IPS-20b (cell line): ENCODE data around the gene GSE1.

ENCODE experiments used
- H3K27ac ChIP-seq: one replicate; pipeline ENCODE4 v1.5.1; 2013; ENCODE audit warnings: low read length
- H3K27me3 ChIP-seq: 2 replicates; pipeline ENCODE4 v1.6.1; 2013; ENCODE audit warnings: mild to moderate bottlenecking, low read length, inconsistent platforms; ENCODE audit not compliant: insufficient read depth
- H3K36me3 ChIP-seq: 2 replicates; pipeline ENCODE4 v1.6.1; 2013; ENCODE audit warnings: low read depth, mild to moderate bottlenecking, inconsistent platforms, low read length, moderate library complexity; ENCODE audit not compliant: insufficient read depth
- H3K4me1 ChIP-seq: 2 replicates; pipeline ENCODE4 v1.6.1; 2013; ENCODE audit warnings: mild to moderate bottlenecking, control low read depth, inconsistent platforms, low read length, moderate library complexity; ENCODE audit not compliant: insufficient read depth
- H3K4me3 ChIP-seq: 2 replicates; pipeline ENCODE4 v1.5.1; 2013; ENCODE audit warnings: mild to moderate bottlenecking, low read length, inconsistent platforms
- H3K9ac ChIP-seq: 2 replicates; pipeline ENCODE4 v1.6.1; 2013; ENCODE audit warnings: low read depth, mild to moderate bottlenecking, inconsistent platforms, low read length, moderate library complexity
- H3K9me3 ChIP-seq: 2 replicates; pipeline ENCODE4 v1.6.1; 2013; ENCODE audit warnings: mild to moderate bottlenecking, low read depth, low read length, inconsistent platforms; ENCODE audit not compliant: insufficient read depth

GSE1 gene

GRCh38 chr16:85716022-85716679 lies 103.0 kb downstream of the GSE1 start:
- Histone ChIP-seq H3K27ac (no peak overlapping the region), H3K27me3 (peaks cover 22% of the 10 kb centered on the region), H3K4me1 (peaks cover 10% of the 10 kb centered on the region; the same call in 1 of the 2 replicates), H3K4me3 (peak overlapping the region; percentile 55; the same call in 1 of the 2 replicates), H3K36me3 (no peaks in the 10 kb centered on the region), H3K9me3 (peaks cover 8% of the 10 kb centered on the region), H3K9ac (peak overlapping the region; percentile 63; the same call in 1 of the 2 replicates)

DNA sequence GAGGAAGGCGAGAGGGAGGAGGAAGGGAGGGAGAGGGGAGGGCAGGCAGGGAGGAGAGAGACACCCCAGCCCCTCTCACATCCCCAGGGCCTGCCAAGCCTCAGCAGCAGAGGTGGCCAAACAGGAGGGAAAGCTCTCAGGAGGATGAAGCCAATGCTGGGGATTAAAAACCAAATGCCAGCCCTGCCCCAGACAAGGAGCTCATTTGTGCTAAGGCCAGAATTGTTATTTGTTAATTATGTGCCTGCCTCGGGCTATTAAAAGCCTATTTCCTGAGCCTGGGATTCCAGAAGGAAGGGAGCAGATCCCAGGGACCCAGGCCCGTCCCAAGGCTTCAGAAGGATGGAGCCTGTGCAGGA lies 103.5 kb downstream of the GSE1 start:
- H3K4me3 ChIP-seq = no peak overlapping the region
- H3K9me3 ChIP-seq = peaks cover 6% of the 10 kb centered on the region
- H3K4me1 ChIP-seq = peaks cover 10% of the 10 kb centered on the region; the same call in 1 of the 2 replicates
- no peak overlapping the region for H3K27ac ChIP-seq
- no peaks in the 10 kb centered on the region for H3K36me3 ChIP-seq
- H3K9ac ChIP-seq = no peak overlapping the region
- H3K27me3 ChIP-seq = peaks cover 22% of the 10 kb centered on the region

- no peak overlapping the region for H3K27ac ChIP-seq
- peaks cover 22% of the 10 kb centered on the region for H3K27me3 ChIP-seq
- no peaks in the 10 kb centered on the region for H3K36me3 ChIP-seq
- H3K4me1 ChIP-seq = peaks cover 10% of the 10 kb centered on the region; the same call in 1 of the 2 replicates
- H3K9ac ChIP-seq = no peak overlapping the region
- H3K4me3 ChIP-seq = no peak overlapping the region
- no peaks in the 10 kb centered on the region for H3K9me3 ChIP-seq
These were observed 104.5 kb downstream of the GSE1 start for GRCh38 chr16:85717393-85718152.

DNA sequence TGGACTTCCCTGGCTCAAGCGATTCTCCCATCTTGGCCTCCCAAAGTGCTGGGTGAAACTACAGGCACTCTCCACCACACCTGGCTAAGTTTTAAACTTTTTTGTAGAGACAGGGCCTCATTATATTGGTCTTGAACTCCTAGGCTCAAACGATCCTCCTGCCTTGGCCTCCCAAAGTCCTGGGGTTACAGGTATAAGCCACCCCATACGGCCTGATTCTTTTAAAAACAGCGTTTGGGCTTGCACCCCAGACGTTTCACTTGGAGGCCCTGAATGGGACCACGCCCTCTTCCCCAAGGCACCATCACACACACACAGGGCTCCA lies 105.0 kb downstream of the GSE1 start:
- H3K27me3 ChIP-seq = peaks cover 22% of the 10 kb centered on the region
- H3K27ac ChIP-seq = no peak overlapping the region

DNA sequence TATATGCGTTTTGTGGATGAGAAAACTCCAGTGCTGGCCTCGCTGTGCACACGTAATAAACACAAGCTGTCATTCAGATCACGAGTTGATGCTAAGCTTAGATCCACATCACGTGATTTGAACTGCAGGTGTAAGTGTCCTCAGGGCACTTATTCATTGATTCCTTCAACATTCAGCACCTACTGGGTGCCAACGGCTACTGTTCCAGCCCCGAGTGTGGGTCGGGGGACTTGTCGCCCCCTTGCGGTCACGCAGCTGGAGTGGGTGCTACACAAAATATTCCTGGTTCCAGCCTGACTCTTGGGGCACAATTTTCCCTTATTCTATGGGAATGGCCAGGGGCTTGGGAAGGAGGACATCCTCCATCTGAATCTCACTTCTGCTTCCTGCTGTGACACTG lies 105.6 kb downstream of the GSE1 start:
- Histone ChIP-seq H3K27ac (no peak overlapping the region), H3K4me1 (peaks cover 10% of the 10 kb centered on the region; the same call in 1 of the 2 replicates), H3K36me3 (no peaks in the 10 kb centered on the region), H3K4me3 (no peak overlapping the region), H3K27me3 (peaks cover 22% of the 10 kb centered on the region), H3K9me3 (no peaks in the 10 kb centered on the region), H3K9ac (no peak overlapping the region)

More for the DNA sequence above, 105.0 kb downstream of the GSE1 start:
- Histone ChIP-seq H3K9me3 (no peaks in the 10 kb centered on the region), H3K4me1 (peaks cover 10% of the 10 kb centered on the region; the same call in 1 of the 2 replicates), H3K4me3 (no peak overlapping the region), H3K9ac (no peak overlapping the region), H3K36me3 (no peaks in the 10 kb centered on the region)

GRCh38 chr16:85719605-85720301 lies 106.6 kb downstream of the GSE1 start:
- no peaks in the 10 kb centered on the region for H3K9me3 ChIP-seq
- H3K4me3 ChIP-seq = no peak overlapping the region
- H3K27me3 ChIP-seq = peaks cover 22% of the 10 kb centered on the region
- H3K9ac ChIP-seq = no peak overlapping the region
- H3K27ac ChIP-seq = no peak overlapping the region
- no peaks in the 10 kb centered on the region for H3K36me3 ChIP-seq
- H3K4me1 ChIP-seq = peaks cover 10% of the 10 kb centered on the region; the same call in 1 of the 2 replicates

DNA sequence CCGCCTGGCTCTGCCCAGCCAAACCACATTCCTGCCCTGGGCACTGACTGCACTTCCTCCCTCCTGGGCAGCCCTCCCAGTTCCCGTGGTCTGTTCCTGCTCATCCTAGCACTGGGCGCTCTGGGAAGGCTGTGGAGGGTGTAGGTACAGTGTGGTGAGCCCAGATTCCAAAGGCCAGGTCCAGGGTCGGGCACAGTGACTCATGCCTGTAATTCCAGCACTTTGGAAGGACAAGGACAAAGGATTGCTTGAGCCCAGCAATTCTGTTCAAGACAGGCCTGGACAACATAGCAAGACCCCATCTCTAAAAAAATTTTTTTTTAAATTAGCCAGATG lies 107.1 kb downstream of the GSE1 start:
- peaks cover 19% of the 10 kb centered on the region for H3K27me3 ChIP-seq
- H3K36me3 ChIP-seq = no peaks in the 10 kb centered on the region
- no peaks in the 10 kb centered on the region for H3K9me3 ChIP-seq
- no peak overlapping the region for H3K9ac ChIP-seq
- no peak overlapping the region for H3K4me3 ChIP-seq
- H3K27ac ChIP-seq = no peak overlapping the region
- H3K4me1 ChIP-seq = peaks cover 8% of the 10 kb centered on the region; the same call in 1 of the 2 replicates

DNA sequence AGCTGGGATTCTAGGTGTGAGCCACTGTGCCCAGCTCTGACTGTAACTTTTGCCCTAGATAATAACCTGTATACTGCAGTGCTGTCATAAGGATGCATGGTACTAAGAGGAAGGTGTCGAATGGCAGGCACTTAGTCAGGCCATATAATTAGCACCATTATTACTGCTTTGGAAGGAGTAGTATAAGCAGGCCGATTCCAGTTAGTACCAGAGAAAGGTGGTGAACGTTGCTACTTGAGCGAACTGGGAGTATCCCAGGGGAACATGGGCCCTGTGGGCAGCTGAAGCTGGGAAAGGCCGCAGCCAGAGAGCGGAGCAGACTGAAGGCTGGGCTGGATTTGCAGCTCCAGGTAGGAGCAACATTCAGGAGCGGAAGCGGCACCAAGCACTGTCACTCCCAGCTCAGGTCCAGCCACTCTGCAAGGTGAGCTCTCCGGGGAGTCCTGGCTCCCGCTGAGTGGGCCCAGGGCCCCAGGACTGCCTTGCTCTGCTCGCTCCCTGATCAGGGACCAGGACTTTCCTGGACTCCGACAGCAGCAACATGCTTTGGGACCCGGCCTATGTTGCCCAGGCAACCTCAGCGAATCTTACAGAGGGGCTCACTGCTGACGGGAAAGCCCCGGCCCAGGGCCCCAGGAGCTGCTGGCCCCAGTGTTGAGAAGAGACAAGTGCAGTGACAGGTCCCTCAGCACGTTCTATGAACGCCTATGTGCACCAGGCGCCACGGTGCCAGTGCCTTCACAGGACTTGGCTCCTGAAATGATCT lies 109.2 kb downstream of the GSE1 start:
- H3K9ac ChIP-seq = no peak overlapping the region
- no peak overlapping the region for H3K4me3 ChIP-seq
- no peaks in the 10 kb centered on the region for H3K9me3 ChIP-seq
- H3K27me3 ChIP-seq = peaks cover 3% of the 10 kb centered on the region; the same call in 1 of the 2 replicates
- H3K4me1 ChIP-seq = no peaks in the 10 kb centered on the region
- H3K36me3 ChIP-seq = no peaks in the 10 kb centered on the region
- no peak overlapping the region for H3K27ac ChIP-seq

- Histone ChIP-seq H3K36me3 (no peaks in the 10 kb centered on the region), H3K9me3 (no peaks in the 10 kb centered on the region), H3K4me3 (no peak overlapping the region), H3K27ac (no peak overlapping the region), H3K27me3 (peaks cover 3% of the 10 kb centered on the region; the same call in 1 of the 2 replicates), H3K4me1 (no peaks in the 10 kb centered on the region; the same call in 1 of the 2 replicates), H3K9ac (no peak overlapping the region)
These were observed 111.2 kb downstream of the GSE1 start for GRCh38 chr16:85724126-85724879.

DNA sequence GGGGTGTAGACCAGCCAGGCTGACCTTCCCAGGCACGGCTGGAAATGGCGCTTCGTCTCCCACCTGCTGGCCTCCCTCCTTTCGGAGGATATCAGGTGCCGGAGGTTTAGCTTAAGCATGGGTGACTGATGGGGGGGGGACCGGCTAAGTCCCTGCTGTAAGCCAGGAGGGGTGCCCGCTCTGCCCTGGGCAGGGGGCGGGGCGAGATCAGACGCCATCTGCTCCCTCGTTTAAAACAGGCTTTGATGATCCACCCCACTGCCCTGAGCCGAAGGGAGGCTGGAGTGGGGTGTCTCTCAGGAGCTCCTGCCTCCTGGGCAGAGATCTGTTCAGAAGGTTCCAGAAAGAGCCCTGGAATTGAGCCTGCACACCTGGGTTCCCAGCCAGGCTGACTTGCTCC lies 111.8 kb downstream of the GSE1 start:
- Histone ChIP-seq H3K9me3 (no peaks in the 10 kb centered on the region), H3K4me3 (no peak overlapping the region), H3K36me3 (no peaks in the 10 kb centered on the region), H3K27me3 (peaks cover 3% of the 10 kb centered on the region; the same call in 1 of the 2 replicates), H3K9ac (no peak overlapping the region), H3K4me1 (peaks cover 3% of the 10 kb centered on the region; the same call in 1 of the 2 replicates), H3K27ac (no peak overlapping the region)
